Measurements from ENCODE around the gene ATP2C1. TPM values are rescaled to one million over a fixed set of nuclear protein-coding genes. Genes with fewer than 3 reads are reported as not detected.

The ATP2C1 gene
- total and polyA plus RNA-seq, 9 of the 15 experiments (the other 6 are each of a cell fraction or from before 2014, with no cell fraction given), result 10.0 to 53.5 (median 27.9) TPM

- no peak for TF ChIP-seq CHD7 (IDR thresholded peaks at IDR 0.05; ENCODE audit: low read depth, low read length)
- TF ChIP-seq DLX4 (CRISPR knock-in tag; IDR thresholded peaks at IDR 0.05), result no peak
- TF ChIP-seq ZNF140 (CRISPR knock-in tag; IDR thresholded peaks at IDR 0.05), result no peak
- TF ChIP-seq MAZ (CRISPR knock-in tag; conservative IDR thresholded peaks at IDR 0.05 in 1 of 2, IDR thresholded peaks at IDR 0.05 in 1 of 2), result no peak
- TF ChIP-seq SRSF3 (IDR thresholded peaks at IDR 0.05; ENCODE audit: insufficient read depth, low read length), result no peak
- no peak for TF ChIP-seq ZNF431 (CRISPR knock-in tag; IDR thresholded peaks at IDR 0.05)
- TF ChIP-seq KAT2B (IDR thresholded peaks at IDR 0.05; ENCODE audit: low read depth, low read length), result no peak
- TF ChIP-seq ZNF830 (CRISPR knock-in tag; IDR thresholded peaks at IDR 0.05), result no peak
- TF ChIP-seq KDM5B (IDR thresholded peaks at IDR 0.05; ENCODE audit: insufficient replicate concordance, low read depth, low read length), result no peak
- no peak for TF ChIP-seq ZEB2 (IDR thresholded peaks at IDR 0.05)
- no peak for TF ChIP-seq ILK (tag; IDR thresholded peaks at IDR 0.05; ENCODE audit: borderline replicate concordance, low read depth)
- no peak for TF ChIP-seq TFE3 (CRISPR knock-in tag; IDR thresholded peaks at IDR 0.05)
- no peak for TF ChIP-seq ZNF75A (CRISPR knock-in tag; IDR thresholded peaks at IDR 0.05)
These were observed 43.7 kb upstream of the ATP2C1 start (continued) for GRCh38 chr3:130850044-130850797.
